B cell (primary cell): ENCODE results near the gene MAP4K1.

Source experiments
- CTCF ChIP-seq: fragments of 200-600 bp; IDR thresholded peaks from one replicate; pipeline ENCODE4 v1.8.0; 2022; ENCODE audit warnings: antibody characterized with exemption, mild to moderate bottlenecking
- EZH2 ChIP-seq: IDR thresholded peaks from 2 replicates; pipeline ENCODE4 v1.6.1; 2012; ENCODE audit warnings: borderline replicate concordance, low read depth, mild to moderate bottlenecking, moderate library complexity, low read length; ENCODE audit not compliant: insufficient read depth, poor library complexity, severe bottlenecking

- TF ChIP-seq CTCF (no peak), EZH2 (no peak)
Measured at GRCh38 chr19:38577826-38578225, 39.9 kb downstream of the MAP4K1 start.
